ENCODE data around the gene LILRB2.
"Not testable (repeated sequence)": the region's sequence is repeated elsewhere in the genome, so short reads cannot be mapped to it uniquely, and the experiment has no call there.

The LILRB2 gene

GRCh38 chr19:54233941-54234340, 47.0 kb downstream of the LILRB2 start:
- Mint-ChIP-seq H3K9me3 (peaks cover 16% of the 10 kb centered on the region), H3K4me1 (no peaks in the 10 kb centered on the region), H3K36me3 (ENCODE audit: low read depth) (no peaks in the 10 kb centered on the region), H3K27me3 (ENCODE audit: low read depth) (peaks cover 40% of the 10 kb centered on the region), H3K4me3 (no peak overlapping the region), H3K27ac (no peak overlapping the region)
- TF ChIP-seq CTCF (IDR thresholded peaks at IDR 0.05; ENCODE audit: unreplicated experiment in 3 of 3): no peak

GRCh38 chr19:54231077-54231931, 49.6 kb downstream of the LILRB2 start:
- H3K27ac Mint-ChIP-seq: no peak overlapping the region

GRCh38 chr19:54230031-54230430, 50.9 kb downstream of the LILRB2 start:
- no peak for TF ChIP-seq CTCF (IDR thresholded peaks at IDR 0.05; ENCODE audit: unreplicated experiment in 3 of 3)

More at GRCh38 chr19:54231077-54231931, 49.6 kb downstream of the LILRB2 start:
- Mint-ChIP-seq H3K4me1 (no peaks in the 10 kb centered on the region), H3K27me3 (ENCODE audit: low read depth) (peaks cover 38% of the 10 kb centered on the region), H3K9me3 (peaks cover 25% of the 10 kb centered on the region), H3K36me3 (ENCODE audit: low read depth) (peaks cover 4% of the 10 kb centered on the region), H3K4me3 (no peak overlapping the region)
- peak; percentile 94 to 98 (median 98) for TF ChIP-seq CTCF (IDR thresholded peaks at IDR 0.05; ENCODE audit: unreplicated experiment in 3 of 3)

GRCh38 chr19:54229146-54229545, 51.8 kb downstream of the LILRB2 start:
- H3K27me3 Mint-ChIP-seq (ENCODE audit: low read depth): peaks cover 42% of the 10 kb centered on the region
- no peak overlapping the region for H3K27ac Mint-ChIP-seq
- no peaks in the 10 kb centered on the region for H3K4me1 Mint-ChIP-seq
- H3K4me3 Mint-ChIP-seq: no peak overlapping the region
- peaks cover 14% of the 10 kb centered on the region for H3K9me3 Mint-ChIP-seq
- TF ChIP-seq CTCF (IDR thresholded peaks at IDR 0.05; ENCODE audit: unreplicated experiment in 3 of 3): no peak
- peaks cover 4% of the 10 kb centered on the region for H3K36me3 Mint-ChIP-seq (ENCODE audit: low read depth)

More at GRCh38 chr19:54230031-54230430, 50.9 kb downstream of the LILRB2 start:
- Mint-ChIP-seq H3K9me3 (peaks cover 22% of the 10 kb centered on the region), H3K4me1 (no peaks in the 10 kb centered on the region), H3K4me3 (no peak overlapping the region), H3K36me3 (ENCODE audit: low read depth) (peaks cover 4% of the 10 kb centered on the region), H3K27me3 (ENCODE audit: low read depth) (peaks cover 38% of the 10 kb centered on the region), H3K27ac (no peak overlapping the region)

- H3K27me3 Mint-ChIP-seq (ENCODE audit: low read depth): peaks cover 17% of the 10 kb centered on the region
- H3K9me3 Mint-ChIP-seq: peaks cover 13% of the 10 kb centered on the region
- H3K4me1 Mint-ChIP-seq; H3K36me3 Mint-ChIP-seq (ENCODE audit: low read depth); H3K4me3 Mint-ChIP-seq; H3K27ac Mint-ChIP-seq: not testable (repeated sequence)
Observed at GRCh38 chr19:54224619-54225018, 56.3 kb downstream of the LILRB2 start.

- H3K4me3 Mint-ChIP-seq; H3K4me1 Mint-ChIP-seq; H3K36me3 Mint-ChIP-seq (ENCODE audit: low read depth); H3K9me3 Mint-ChIP-seq; H3K27ac Mint-ChIP-seq: not testable (repeated sequence)
- H3K27me3 Mint-ChIP-seq (ENCODE audit: low read depth): peaks cover 13% of the 10 kb centered on the region
Observed at GRCh38 chr19:54223937-54224281, 57.0 kb downstream of the LILRB2 start.
